Skeletal muscle satellite cell (primary cell): ENCODE measurements around the gene CAPRIN1.

ENCODE experiments used
- H3K27me3 ChIP-seq: 2 replicates; pipeline ENCODE4 v1.7.0; 2013; ENCODE audit warnings: low read length; ENCODE audit not compliant: control insufficient read depth, insufficient read depth
- H3K36me3 ChIP-seq: 2 replicates; pipeline ENCODE4 v1.7.0; 2013; ENCODE audit warnings: mild to moderate bottlenecking, control low read depth, low read length; ENCODE audit not compliant: insufficient read depth
- H3K4me1 ChIP-seq: 2 replicates; pipeline ENCODE4 v1.7.0; 2013; ENCODE audit warnings: low read length; ENCODE audit not compliant: control insufficient read depth, insufficient read depth
- H3K4me2 ChIP-seq: 2 replicates; pipeline ENCODE4 v1.7.0; 2013; ENCODE audit warnings: mild to moderate bottlenecking, low read length
- H3K4me3 ChIP-seq: 2 replicates; pipeline ENCODE4 v1.7.0; 2013; ENCODE audit warnings: low read length
- H3K9ac ChIP-seq: 2 replicates; pipeline ENCODE4 v1.7.0; 2013; ENCODE audit warnings: mild to moderate bottlenecking, low read depth, low read length, moderate library complexity
- H3K9me3 ChIP-seq: replicated peaks from 2 replicates; pipeline ENCODE4 v1.7.0; 2013; ENCODE audit warnings: mild to moderate bottlenecking, control low read depth, low read length

The CAPRIN1 gene

GRCh38 chr11:34029176-34029575 is 22.4 kb upstream of the CAPRIN1 start:
- H3K36me3 ChIP-seq: no peaks in the 10 kb centered on the region
- H3K4me1 ChIP-seq: peaks cover 3% of the 10 kb centered on the region
- no peaks in the 10 kb centered on the region for H3K9me3 ChIP-seq
- no peak overlapping the region for H3K9ac ChIP-seq
- no peaks in the 10 kb centered on the region for H3K27me3 ChIP-seq
- no peak overlapping the region for H3K4me2 ChIP-seq
- no peak overlapping the region for H3K4me3 ChIP-seq

GRCh38 chr11:34030382-34030781 is 21.1 kb upstream of the CAPRIN1 start:
- Histone ChIP-seq H3K27me3 (no peaks in the 10 kb centered on the region), H3K4me1 (peaks cover 3% of the 10 kb centered on the region), H3K4me3 (no peak overlapping the region), H3K9ac (no peak overlapping the region), H3K9me3 (no peaks in the 10 kb centered on the region), H3K4me2 (no peak overlapping the region), H3K36me3 (no peaks in the 10 kb centered on the region)

- H3K4me1 ChIP-seq: peaks cover under 1% of the 10 kb centered on the region
- no peaks in the 10 kb centered on the region for H3K36me3 ChIP-seq
- no peak overlapping the region for H3K4me2 ChIP-seq
- no peaks in the 10 kb centered on the region for H3K9me3 ChIP-seq
- no peak overlapping the region for H3K9ac ChIP-seq
- peaks cover 4% of the 10 kb centered on the region for H3K27me3 ChIP-seq
- H3K4me3 ChIP-seq: no peak overlapping the region
Observed at GRCh38 chr11:34033399-34033798, 18.1 kb upstream of the CAPRIN1 start.

- no peak overlapping the region for H3K4me2 ChIP-seq
- no peaks in the 10 kb centered on the region for H3K9me3 ChIP-seq
- H3K4me3 ChIP-seq: no peak overlapping the region
- H3K27me3 ChIP-seq: peaks cover 4% of the 10 kb centered on the region
- no peaks in the 10 kb centered on the region for H3K4me1 ChIP-seq
- no peaks in the 10 kb centered on the region for H3K36me3 ChIP-seq
- H3K9ac ChIP-seq: no peak overlapping the region
Observed at GRCh38 chr11:34034053-34034452, 17.5 kb upstream of the CAPRIN1 start.

GRCh38 chr11:34036456-34036855 is 15.1 kb upstream of the CAPRIN1 start:
- Histone ChIP-seq H3K9me3 (no peaks in the 10 kb centered on the region), H3K36me3 (no peaks in the 10 kb centered on the region), H3K9ac (no peak overlapping the region)

GRCh38 chr11:34037016-34037415 is 14.5 kb upstream of the CAPRIN1 start:
- H3K9me3 ChIP-seq: no peaks in the 10 kb centered on the region
- no peak overlapping the region for H3K4me3 ChIP-seq
- peaks cover 4% of the 10 kb centered on the region for H3K27me3 ChIP-seq
- no peaks in the 10 kb centered on the region for H3K4me1 ChIP-seq
- no peak overlapping the region for H3K9ac ChIP-seq
- H3K36me3 ChIP-seq: no peaks in the 10 kb centered on the region
- H3K4me2 ChIP-seq: no peak overlapping the region

More at GRCh38 chr11:34036456-34036855, 15.1 kb upstream of the CAPRIN1 start:
- Histone ChIP-seq H3K4me3 (no peak overlapping the region), H3K4me1 (no peaks in the 10 kb centered on the region), H3K27me3 (peaks cover 4% of the 10 kb centered on the region), H3K4me2 (no peak overlapping the region)

- Histone ChIP-seq H3K36me3 (no peaks in the 10 kb centered on the region), H3K9ac (no peak overlapping the region), H3K4me2 (no peak overlapping the region), H3K27me3 (peaks cover 4% of the 10 kb centered on the region), H3K4me1 (peaks cover 11% of the 10 kb centered on the region), H3K9me3 (no peaks in the 10 kb centered on the region), H3K4me3 (no peak overlapping the region)
Observed at GRCh38 chr11:34040571-34040970, 11.0 kb upstream of the CAPRIN1 start.

- Histone ChIP-seq H3K4me3 (no peak overlapping the region), H3K9me3 (no peaks in the 10 kb centered on the region), H3K4me1 (peaks cover 12% of the 10 kb centered on the region), H3K9ac (peak overlapping the region; percentile 38), H3K36me3 (no peaks in the 10 kb centered on the region), H3K27me3 (no peaks in the 10 kb centered on the region), H3K4me2 (peak overlapping the region; percentile 60)
Observed at GRCh38 chr11:34044664-34045485, 6.7 kb upstream of the CAPRIN1 start.

GRCh38 chr11:34049028-34049427 is 2.5 kb upstream of the CAPRIN1 start:
- Histone ChIP-seq H3K4me1 (peaks cover 23% of the 10 kb centered on the region), H3K9me3 (no peaks in the 10 kb centered on the region), H3K27me3 (no peaks in the 10 kb centered on the region), H3K36me3 (peaks cover 9% of the 10 kb centered on the region), H3K4me3 (no peak overlapping the region), H3K9ac (no peak overlapping the region), H3K4me2 (no peak overlapping the region)

- H3K9ac ChIP-seq: peak overlapping the region; percentile 99
- H3K9me3 ChIP-seq: no peaks in the 10 kb centered on the region
- peak overlapping the region; percentile 80 for H3K4me2 ChIP-seq
- H3K4me3 ChIP-seq: peak overlapping the region; percentile 91
- H3K4me1 ChIP-seq: peaks cover 21% of the 10 kb centered on the region
- H3K36me3 ChIP-seq: peaks cover 15% of the 10 kb centered on the region
- no peaks in the 10 kb centered on the region for H3K27me3 ChIP-seq
Observed at GRCh38 chr11:34050581-34051348, 766 bp upstream of the CAPRIN1 start.

GRCh38 chr11:34052036-34052607 is 591 bp downstream of the CAPRIN1 start:
- no peaks in the 10 kb centered on the region for H3K27me3 ChIP-seq
- H3K4me2 ChIP-seq: peak overlapping the region; percentile 89
- H3K9me3 ChIP-seq: no peaks in the 10 kb centered on the region
- peaks cover 15% of the 10 kb centered on the region for H3K36me3 ChIP-seq
- H3K9ac ChIP-seq: peak overlapping the region; percentile 99
- H3K4me1 ChIP-seq: peaks cover 34% of the 10 kb centered on the region
- peak overlapping the region; percentile 91 for H3K4me3 ChIP-seq
